Stimulated activated CD8-positive, alpha-beta memory T cell treated with anti-CD3 and anti-CD28 coated beads, Interleukin-15, amount 100 ng/mL, for 24 hours (primary cell): ENCODE data around the gene TM9SF3.

Experiments
- DNase-seq: peaks from one replicate; pipeline ENCODE4 v3.0.0-alpha.2; 2020; ENCODE audit warnings: low read depth

TM9SF3 gene

DNA sequence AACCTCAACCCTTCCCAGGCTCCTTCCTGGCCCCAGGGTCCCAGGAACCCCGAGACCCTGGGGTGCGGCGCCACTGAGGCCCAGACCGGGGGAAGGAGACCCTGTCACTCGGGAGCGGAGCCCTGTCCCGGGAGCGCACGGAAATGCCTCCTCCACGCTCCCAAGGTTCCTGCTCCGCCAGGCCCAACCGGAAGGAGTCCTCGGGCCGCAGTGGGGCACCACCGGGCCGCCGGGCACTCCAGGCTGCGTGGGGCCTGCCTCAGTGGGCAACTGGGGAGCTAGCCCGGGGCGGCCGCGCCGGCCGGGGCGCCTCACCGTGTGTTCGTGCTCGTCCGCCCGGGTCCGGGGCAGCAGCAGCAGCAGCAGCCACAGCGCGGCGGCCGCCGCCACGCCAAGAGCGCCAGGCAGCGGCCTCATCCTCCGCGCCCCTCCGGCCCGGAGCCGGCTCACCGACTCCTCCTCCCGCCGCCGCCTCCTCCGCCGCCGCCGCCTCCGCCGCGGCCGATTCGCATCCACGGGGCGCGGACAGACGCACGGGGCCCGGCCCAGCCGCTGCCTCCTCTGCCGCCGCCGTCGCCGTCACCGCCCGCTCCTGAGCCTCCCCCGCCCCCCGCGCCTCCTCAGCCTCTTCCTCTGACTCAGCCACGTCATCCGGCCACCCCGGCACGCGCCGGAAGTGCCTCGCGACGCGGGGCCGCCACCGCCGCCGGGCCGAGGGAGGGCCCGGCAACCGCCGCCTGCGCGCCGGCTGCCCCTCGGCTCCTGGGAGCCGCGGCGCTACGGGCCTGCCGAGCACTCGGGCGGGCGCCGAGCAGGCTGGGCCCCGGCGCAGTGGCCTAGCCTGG lies at the start of gene TM9SF3:
Gene TM9SF3 (minus strand): TSS at position 594 of the 845 bp plus-strand sequence. CDS start 177 bp downstream, at position 417.
- peak; percentile 78 for DNase-seq

DNA sequence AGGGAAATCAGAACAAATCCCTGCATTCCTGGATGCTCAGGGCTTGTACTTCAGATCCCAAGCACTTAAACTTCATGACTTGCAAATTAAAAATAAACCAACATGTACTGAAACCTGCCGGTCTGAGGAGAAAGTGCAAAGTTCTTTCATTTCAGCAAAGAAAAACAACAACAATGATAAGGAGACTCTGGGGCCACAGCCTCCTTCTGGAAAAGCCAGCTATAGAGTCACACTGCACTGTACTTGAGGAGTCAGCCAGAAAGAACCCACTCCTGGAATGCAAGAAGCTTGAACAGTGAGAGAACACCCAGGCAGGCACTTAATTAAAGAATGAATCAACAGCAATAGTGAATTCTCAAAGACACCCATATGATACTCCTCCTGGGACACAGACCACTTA lies 49.7 kb upstream of the TM9SF3 start:
- DNase-seq, result no peak

DNA sequence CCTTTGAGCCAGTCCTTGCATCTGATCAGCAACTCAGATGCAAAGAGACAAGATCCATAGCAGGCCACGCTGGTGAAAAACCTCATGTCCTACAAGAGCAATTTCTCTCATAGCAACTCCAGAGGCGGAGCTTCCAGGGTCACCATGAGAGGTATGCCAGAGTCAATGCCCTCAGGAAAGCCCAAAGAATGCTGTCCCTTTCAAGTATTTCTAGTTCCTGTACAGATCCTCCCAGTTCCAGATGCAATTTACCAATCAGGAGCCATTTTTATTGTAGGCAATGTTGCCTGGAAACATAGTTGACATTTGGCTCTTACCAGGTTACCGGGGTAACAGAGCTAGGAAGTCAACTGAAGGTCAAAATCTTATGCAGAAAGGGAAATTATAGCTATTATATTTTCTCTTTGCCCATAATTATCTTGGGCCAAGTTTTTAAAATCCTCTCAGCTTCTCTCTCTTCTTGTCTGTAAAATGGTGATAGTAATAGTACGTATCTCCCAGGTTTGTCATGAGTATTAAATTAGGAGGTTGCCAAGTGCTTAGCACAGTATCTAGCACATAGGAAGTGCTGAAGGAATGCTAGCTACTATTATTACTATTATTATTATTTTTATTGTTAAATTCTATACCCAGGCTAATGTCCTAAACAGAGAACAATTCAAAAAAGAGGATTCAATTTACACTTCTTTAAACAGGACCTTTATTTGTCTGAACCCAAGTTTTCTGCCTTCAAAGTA lies 46.3 kb upstream of the TM9SF3 start:
- DNase-seq, result no peak

GRCh38 chr10:96627292-96627691 lies 40.5 kb upstream of the TM9SF3 start:
- DNase-seq, result no peak

GRCh38 chr10:96626795-96627194 lies 40.0 kb upstream of the TM9SF3 start:
- DNase-seq, result no peak

GRCh38 chr10:96625173-96625572 lies 38.4 kb upstream of the TM9SF3 start:
- DNase-seq, result no peak

DNA sequence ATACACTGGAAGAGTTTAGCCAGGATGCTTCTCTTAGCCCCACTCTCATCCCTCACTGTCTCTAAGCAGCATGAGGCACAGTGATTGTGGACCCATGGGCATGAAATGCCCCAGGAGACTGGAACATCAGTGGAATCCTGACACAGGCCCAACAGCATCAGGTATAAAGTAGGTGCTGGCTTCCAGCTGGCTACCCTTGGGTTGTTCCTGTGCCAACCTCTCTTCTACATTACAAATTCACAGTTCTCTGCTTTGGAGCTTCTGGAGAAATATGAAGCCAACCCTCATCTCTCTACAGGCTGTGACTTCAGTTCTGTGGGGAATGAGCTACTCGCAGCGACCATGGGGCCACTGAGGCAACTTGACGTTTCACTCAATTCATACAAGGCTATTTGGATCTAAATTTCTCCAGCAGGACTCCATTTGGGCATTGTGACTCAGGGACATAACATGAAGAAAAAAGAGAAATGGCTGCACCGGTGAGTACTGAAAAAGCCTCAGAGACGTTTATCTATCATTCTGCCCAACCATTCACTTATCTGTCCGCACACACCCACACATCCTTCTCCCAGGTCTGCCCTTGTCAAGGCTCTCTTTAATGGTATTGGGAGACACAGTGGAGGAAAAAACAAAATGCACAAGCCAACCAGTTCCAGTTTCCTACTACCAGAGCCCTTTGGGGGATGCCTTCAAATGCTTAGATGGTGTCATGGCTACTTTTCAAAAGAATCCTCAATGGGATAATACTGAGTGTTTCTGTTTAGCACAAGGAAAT lies 35.4 kb upstream of the TM9SF3 start:
- no peak for DNase-seq

GRCh38 chr10:96619796-96620773 lies 33.3 kb upstream of the TM9SF3 start:
- no peak for DNase-seq

DNA sequence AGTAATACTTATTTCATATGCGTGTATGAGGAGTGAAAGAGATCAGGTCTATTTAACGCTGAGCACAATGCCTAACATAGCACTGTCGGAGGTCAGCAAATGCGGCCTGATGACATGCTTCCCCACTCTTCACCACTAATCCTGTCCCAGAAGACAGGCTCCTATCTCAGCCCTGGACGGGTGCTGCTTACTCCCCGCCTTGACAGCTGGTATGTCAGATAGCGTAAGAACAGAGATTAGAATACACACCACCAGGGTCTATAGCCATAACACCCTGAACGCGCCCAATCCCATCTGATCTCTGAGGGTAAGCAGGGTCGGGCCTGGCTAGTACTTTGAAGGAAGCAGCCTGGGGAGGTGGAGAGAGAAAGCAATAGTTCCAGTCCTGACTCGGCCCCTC lies 32.3 kb upstream of the TM9SF3 start:
- DNase-seq, result no peak

DNA sequence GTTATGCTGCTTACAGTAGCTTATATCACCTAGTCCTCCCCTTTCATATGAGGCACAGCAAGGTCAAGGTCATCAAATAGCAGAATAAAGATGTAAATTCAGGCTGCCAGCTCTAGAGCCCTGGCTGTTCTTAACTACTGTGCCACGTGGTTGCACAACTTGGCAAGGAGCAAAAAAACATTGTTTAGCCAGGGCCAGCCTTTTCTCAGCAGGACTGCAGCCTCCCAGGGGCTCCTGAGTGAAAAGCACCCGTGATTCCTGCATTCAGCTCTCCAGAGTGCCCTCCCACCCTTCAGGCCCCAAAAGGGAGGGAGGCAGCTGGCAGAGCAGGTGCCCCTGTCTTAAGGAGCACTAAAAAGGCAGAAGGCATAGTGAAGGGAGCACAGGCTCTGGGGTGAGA lies 31.8 kb upstream of the TM9SF3 start:
- DNase-seq, result no peak

DNA sequence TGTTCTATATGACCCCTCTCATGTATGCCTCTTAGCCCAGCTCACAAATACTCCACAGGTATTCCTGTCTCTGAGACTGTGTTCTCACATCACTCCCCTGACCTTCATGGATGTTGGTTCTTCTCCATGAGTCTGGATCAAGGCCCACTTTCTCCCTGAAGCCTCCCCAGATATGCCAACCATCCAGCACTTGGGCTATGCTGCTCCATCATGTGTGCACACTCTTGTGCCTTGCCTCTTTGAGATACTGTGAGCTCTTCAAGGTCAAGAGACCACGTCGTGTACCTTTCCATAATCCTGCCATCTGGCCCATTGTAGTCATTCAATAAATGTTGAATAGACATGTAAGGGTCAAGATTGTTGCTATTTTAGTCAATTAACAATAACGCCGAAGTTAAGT lies 30.1 kb upstream of the TM9SF3 start:
- DNase-seq, result no peak

DNA sequence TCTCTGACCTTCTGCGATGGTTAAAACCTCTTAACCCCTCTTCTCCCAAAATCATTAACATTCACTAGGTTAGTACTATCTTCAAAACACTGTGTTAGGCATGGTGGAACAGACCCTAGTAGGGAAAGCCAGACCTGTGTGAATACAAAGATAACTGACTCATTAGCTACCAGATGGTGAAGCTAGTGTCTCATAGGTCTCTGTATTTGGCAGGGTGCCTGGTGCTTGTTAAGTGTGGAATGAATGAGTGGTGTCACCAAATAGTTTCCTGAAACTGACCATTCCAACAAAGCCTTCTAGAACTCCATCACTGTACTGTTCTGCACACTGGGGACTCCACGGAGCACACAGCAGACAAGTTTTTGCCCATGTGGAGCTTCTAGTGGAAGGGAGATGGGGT lies 27.7 kb upstream of the TM9SF3 start:
- DNase-seq, result no peak

DNA sequence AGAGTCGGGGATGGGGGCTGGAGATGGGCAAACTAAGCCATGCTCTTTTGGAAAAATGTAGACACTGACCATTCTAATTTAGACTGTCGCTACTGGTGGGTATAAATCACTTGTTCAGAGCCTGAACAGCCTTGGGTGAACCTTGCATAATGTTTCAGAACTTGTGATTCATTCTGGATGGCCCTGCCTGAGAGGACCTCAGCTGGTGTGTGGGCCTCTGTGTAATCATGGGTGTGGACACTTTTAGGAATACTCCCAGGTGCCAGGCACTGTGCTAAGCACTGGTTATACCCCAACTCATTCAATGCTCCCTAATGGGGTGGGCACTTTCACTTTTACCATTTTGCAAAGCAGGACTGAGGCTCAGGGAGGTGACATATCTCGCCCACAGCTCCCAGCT lies 26.8 kb upstream of the TM9SF3 start:
- no peak for DNase-seq

GRCh38 chr10:96612055-96612830 lies 25.4 kb upstream of the TM9SF3 start:
- DNase-seq, result no peak

DNA sequence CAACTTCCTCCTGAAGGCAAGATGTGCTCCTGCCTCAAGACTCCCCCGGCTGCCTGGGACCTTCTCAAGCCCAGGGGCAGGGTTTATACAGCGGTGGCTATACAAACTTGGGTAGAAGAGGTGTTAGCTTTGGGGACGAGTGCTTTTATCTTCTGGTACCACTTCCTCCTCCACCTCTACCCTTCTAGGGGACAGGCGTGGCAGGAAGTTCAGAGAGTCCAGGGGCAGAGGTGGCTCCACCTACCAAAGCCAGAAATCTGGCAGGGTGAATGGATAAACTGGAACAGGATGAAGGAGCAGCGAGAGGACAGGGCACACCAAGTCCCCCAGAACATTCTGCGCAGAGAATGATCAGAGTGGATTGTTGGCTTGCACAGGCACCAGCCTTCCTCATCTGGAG lies 24.0 kb upstream of the TM9SF3 start:
- no peak for DNase-seq

DNA sequence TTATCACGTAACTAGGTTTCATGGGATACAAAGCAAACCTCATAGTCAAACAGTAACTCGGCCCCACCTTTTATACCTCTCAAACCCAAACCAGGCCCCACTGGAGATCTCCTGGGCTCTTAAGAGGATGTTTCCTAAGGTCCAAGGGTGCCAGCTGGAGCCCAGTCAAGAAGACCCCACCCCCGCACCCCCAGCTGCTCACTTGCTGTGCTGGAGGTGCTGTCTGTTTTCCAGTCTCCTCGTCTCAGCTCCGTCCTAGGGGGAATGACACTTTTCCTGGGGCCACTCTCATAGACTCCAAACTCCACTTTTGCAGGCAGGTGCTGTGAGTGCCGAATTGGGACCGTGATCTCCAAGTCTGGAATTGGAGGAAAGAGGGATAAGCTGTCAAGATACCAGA lies 22.7 kb upstream of the TM9SF3 start:
- DNase-seq, result no peak

DNA sequence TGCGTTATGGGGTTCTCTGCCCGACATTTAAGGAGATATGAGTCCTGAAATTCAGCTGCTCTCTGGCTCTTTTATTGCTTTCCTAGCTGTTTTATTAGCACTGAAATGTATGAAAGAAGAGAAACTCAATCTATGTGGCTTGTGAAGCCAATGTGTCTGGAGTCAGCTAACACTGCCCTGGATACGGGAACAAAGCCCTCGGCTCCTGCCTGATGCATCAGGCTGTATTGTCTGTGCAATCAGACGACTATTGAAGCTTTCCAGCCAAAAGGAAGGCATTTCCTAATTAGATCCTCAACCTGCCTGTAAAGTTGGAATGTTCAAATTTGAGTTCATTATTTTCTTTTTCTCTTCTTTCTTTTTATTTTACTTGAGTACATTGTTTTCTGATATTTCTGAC lies 22.0 kb upstream of the TM9SF3 start:
- no peak for DNase-seq

DNA sequence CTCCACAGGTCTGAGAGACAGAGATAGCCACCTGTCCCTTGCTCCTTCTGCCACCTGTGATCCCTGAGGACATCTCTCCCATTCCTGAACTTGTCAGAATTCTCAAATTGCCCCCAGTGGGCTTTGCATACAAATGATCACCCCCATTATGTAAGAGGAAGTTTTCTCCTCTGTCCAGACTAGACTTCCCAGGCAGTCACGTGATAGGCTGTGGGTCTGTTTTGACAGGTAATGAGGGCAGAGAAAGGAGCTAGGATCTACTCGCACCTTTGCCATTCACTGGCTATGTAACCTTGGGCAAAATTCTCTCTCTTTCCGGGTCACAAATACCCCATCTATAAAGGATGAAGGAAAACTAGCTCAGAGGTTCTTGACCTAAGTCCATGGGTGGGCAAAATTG lies 21.4 kb upstream of the TM9SF3 start:
- no peak for DNase-seq

DNA sequence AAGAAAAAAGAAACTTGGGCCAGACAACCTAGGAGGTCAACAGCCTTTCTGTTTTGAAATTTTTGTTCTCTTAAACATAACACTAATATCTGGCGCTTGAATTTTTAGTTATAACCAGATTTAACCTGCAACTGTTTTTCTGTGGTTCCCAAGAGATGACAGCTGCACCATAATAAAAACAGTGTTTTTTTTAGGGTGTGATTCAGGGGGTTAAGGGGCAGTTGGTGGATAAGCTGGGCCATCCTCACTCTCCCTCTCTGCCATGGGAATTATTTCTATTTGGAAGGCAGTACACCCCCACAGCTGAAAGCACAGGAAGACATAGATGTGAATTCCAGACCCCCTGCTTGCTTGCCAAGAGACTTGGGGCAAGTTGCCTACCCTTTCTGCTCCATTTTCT lies 20.1 kb upstream of the TM9SF3 start:
- DNase-seq, result no peak

DNA sequence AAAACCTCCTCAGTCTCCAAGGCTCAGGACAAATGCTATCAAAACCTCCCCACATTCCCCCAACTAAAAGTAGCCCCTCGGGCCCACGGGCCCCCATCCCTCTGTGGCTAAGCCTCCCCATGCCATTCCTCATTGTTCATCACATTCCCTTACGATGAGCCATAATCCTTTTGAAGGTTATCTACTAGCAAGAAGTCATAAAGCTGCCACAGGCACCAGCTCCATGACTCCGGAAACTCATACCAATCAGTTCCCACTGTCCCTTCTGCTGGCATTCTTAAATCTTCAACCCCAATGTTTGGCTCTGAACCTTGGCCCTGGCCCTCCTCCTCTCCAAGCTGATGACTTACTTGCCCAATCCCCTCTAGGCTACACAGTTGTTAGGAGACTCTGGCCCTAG lies 19.4 kb upstream of the TM9SF3 start:
- no peak for DNase-seq

DNA sequence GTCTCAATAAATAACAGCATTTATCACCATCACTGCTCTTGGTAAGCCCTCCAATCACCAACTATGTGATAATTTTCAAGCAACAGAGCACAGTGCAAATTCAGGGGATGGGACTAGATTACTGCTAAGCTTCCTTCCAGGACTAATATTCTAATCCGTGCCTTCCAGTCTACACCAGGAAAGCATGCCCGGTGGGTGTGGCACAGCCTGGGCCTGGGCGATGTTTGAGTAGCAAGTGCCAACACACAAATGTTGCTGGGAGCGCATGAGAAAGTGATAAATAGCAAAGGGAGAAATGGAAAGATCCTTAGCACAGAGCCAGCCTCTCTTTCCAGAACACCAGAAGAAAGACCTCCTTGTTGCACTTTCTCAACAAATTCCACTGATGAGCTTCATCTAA lies 13.5 kb upstream of the TM9SF3 start:
- no peak for DNase-seq
